OCI-LY3 (cell line): ENCODE data around the gene KCNC3.

Experiments used
- H2AFZ ChIP-seq: fragments of 200-600, 300-600 bp; shearing (Covaris generic); 2 replicates; pipeline ENCODE4 v1.6.0; 2014; ENCODE audit warnings: antibody characterized with exemption, low read depth, low read length
- H3K27ac ChIP-seq: fragments of 200-600, 300-600 bp; sonication (generic); 2 replicates; pipeline ENCODE4 v1.5.1; 2014; ENCODE audit warnings: mild to moderate bottlenecking, low read length, moderate library complexity, mixed read lengths
- H3K27me3 ChIP-seq: fragments of 200-600, 300-600 bp; sonication (generic); 2 replicates; pipeline ENCODE4 v1.6.1; 2014; ENCODE audit warnings: low read depth, low read length, mixed read lengths
- H3K36me3 ChIP-seq: fragments of 200-600, 300-600 bp; sonication (generic); replicated peaks from 2 replicates; pipeline ENCODE3; 2014; ENCODE audit warnings: low read depth, low read length, mixed read lengths
- H3K4me1 ChIP-seq: fragments of 300-600, 200-600 bp; sonication (generic); 2 replicates; pipeline ENCODE4 v1.6.1; 2014; ENCODE audit warnings: low read length, mixed read lengths
- H3K4me2 ChIP-seq: fragments of 200-600, 300-600 bp; sonication (generic); 2 replicates; pipeline ENCODE4 v1.6.1; 2014; ENCODE audit warnings: low read length, mixed read lengths
- H3K4me3 ChIP-seq: fragments of 300-600, 200-600 bp; sonication (generic); 2 replicates; pipeline ENCODE4 v1.5.1; 2014; ENCODE audit warnings: antibody characterized with exemption, mild to moderate bottlenecking, low read length, moderate library complexity
- H3K79me2 ChIP-seq: fragments of 300-600, 200-600 bp; shearing (Covaris generic); 2 replicates; pipeline ENCODE4 v1.6.1; 2014; ENCODE audit warnings: mild to moderate bottlenecking, low read length, mixed read lengths
- H3K9ac ChIP-seq: fragments of 300-600, 200-600 bp; shearing (Covaris generic); 2 replicates; pipeline ENCODE4 v1.6.0; 2014; ENCODE audit warnings: mild to moderate bottlenecking, low read length, moderate library complexity
- H3K9me3 ChIP-seq: fragments of 200-600, 300-600 bp; shearing (Covaris generic); 2 replicates; pipeline ENCODE4 v1.6.1; 2014; ENCODE audit warnings: low read length, mixed read lengths; ENCODE audit not compliant: insufficient read depth
- H4K20me1 ChIP-seq: fragments of 200-600, 300-600 bp; sonication (generic); 2 replicates; pipeline ENCODE4 v1.6.1; 2016; ENCODE audit warnings: low read length, mixed read lengths; ENCODE audit not compliant: insufficient read depth
- EZH2phosphoT487 ChIP-seq: fragments of 200-600 bp; shearing (Covaris generic); IDR thresholded peaks from 2 replicates; pipeline ENCODE4 v1.6.1; 2018; ENCODE audit warnings: antibody characterized with exemption, mixed run types, low read depth
- TF ChIP-seq, protein P1 (sequence below): fragments of 200-600, 300-600 bp; sonication (generic); IDR thresholded peaks from 2 replicates; pipeline ENCODE4 v1.5.1; 2014; ENCODE audit warnings: antibody characterized with exemption, low read length, low read depth

The KCNC3 gene

DNA sequence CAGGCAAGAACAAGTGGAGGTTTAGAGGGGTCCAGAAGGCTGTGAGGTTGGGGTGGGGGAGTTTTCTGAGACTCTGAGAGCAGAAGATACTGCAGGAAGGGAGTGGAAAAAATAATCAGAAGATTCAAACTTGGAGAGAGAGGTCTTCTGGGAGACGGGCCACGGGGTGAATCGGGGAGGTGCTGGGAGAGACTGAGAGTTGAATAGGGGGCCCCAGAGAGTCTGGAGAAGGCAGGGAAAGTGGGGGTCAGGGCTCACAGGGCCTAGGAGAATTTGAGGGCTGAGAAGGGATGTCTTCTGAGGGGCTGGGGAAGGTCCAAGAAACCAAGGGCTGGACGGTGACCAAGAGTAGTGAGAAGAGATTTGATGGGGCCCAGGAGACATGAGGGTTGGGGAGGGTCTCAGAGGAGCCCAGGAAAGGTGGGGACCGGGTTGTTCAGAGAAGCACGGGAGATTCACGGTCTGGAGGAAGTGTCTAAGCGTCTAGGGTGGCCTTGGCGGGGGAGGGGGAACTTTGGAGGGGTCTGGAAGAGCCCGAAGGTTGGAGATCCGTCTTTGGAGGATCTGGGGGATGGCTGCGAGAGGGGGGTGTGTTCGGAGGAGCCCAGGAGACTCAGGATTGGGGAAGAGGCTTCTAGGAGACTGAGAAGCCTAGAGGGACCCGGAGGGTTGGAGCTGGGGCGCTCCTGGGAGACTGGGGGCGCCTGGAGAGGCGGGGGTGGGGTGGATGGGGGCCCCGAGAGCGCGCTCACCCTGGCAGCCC, 1.5 kb downstream of the KCNC3 start:
- H3K4me3 ChIP-seq, result no peak overlapping the region
- H3K27me3 ChIP-seq, result no peaks in the 10 kb centered on the region
- no peaks in the 10 kb centered on the region; the same call in 1 of the 2 replicates for H3K79me2 ChIP-seq
- H3K27ac ChIP-seq, result no peak overlapping the region
- H2AFZ ChIP-seq, result no peak overlapping the region
- peaks cover 7% of the 10 kb centered on the region for H3K36me3 ChIP-seq
- no peak for TF ChIP-seq EZH2phosphoT487
- TF ChIP-seq, protein P1, sequence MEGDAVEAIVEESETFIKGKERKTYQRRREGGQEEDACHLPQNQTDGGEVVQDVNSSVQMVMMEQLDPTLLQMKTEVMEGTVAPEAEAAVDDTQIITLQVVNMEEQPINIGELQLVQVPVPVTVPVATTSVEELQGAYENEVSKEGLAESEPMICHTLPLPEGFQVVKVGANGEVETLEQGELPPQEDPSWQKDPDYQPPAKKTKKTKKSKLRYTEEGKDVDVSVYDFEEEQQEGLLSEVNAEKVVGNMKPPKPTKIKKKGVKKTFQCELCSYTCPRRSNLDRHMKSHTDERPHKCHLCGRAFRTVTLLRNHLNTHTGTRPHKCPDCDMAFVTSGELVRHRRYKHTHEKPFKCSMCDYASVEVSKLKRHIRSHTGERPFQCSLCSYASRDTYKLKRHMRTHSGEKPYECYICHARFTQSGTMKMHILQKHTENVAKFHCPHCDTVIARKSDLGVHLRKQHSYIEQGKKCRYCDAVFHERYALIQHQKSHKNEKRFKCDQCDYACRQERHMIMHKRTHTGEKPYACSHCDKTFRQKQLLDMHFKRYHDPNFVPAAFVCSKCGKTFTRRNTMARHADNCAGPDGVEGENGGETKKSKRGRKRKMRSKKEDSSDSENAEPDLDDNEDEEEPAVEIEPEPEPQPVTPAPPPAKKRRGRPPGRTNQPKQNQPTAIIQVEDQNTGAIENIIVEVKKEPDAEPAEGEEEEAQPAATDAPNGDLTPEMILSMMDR, result no peak
- H3K9ac ChIP-seq, result no peak overlapping the region
- peaks cover 39% of the 10 kb centered on the region for H3K4me1 ChIP-seq
- no peak overlapping the region for H3K4me2 ChIP-seq
- H3K9me3 ChIP-seq, result no peaks in the 10 kb centered on the region
- no peaks in the 10 kb centered on the region for H4K20me1 ChIP-seq

GRCh38 chr19:50327013-50327412, 2.2 kb downstream of the KCNC3 start:
- Histone ChIP-seq H3K27me3 (no peaks in the 10 kb centered on the region), H3K79me2 (no peaks in the 10 kb centered on the region), H3K9ac (no peak overlapping the region), H3K4me1 (peaks cover 32% of the 10 kb centered on the region), H3K4me3 (no peak overlapping the region), H3K4me2 (no peak overlapping the region), H4K20me1 (no peaks in the 10 kb centered on the region), H3K36me3 (peaks cover 2% of the 10 kb centered on the region), H3K27ac (no peak overlapping the region), H3K9me3 (no peaks in the 10 kb centered on the region), H2AFZ (no peak overlapping the region)
- no peak for TF ChIP-seq EZH2phosphoT487

DNA sequence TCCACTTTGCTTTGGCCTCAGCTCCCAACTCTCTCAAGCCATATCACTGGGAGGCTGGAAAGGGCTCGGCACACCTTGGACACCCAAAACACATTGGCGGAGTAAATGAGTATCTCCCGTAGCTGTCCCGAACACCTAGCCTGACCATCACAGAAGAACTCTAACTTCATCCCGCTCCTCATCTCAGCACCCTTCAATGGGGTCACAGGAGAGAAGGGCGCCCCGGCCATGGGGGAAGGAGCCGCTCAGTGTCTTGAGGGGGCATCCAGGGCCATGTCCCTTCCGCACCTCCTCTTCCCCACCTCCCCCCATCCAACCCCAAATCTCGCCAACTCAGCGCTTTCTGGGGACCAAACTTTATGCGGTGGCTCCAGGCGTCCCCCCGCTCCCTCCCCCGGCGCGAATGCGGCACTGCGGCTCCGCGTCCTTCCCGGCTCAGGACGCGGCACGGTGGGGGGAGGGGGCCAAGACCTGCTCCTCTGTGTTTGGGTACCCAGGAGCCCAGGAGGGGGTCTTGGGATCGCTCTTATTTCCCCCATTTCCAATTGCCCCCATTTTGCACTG, 3.0 kb downstream of the KCNC3 start:
- Histone ChIP-seq H2AFZ (no peak overlapping the region), H3K9me3 (no peaks in the 10 kb centered on the region), H3K27me3 (no peaks in the 10 kb centered on the region), H3K9ac (peak overlapping the region; percentile 5; the same call in 1 of the 2 replicates), H3K27ac (no peak overlapping the region), H4K20me1 (no peaks in the 10 kb centered on the region), H3K4me2 (peak overlapping the region; percentile 84), H3K36me3 (peaks cover 2% of the 10 kb centered on the region), H3K79me2 (no peaks in the 10 kb centered on the region), H3K4me3 (peak overlapping the region; percentile 69), H3K4me1 (peaks cover 24% of the 10 kb centered on the region)
- no peak for TF ChIP-seq EZH2phosphoT487
- TF ChIP-seq, protein P1, result no peak

- no peaks in the 10 kb centered on the region for H3K27me3 ChIP-seq
- no peak overlapping the region for H2AFZ ChIP-seq
- peak overlapping the region; percentile 34; the same call in 1 of the 2 replicates for H3K9ac ChIP-seq
- peaks cover 19% of the 10 kb centered on the region for H3K4me1 ChIP-seq
- no peak overlapping the region for H3K27ac ChIP-seq
- H3K4me3 ChIP-seq, result peak overlapping the region; percentile 69
- TF ChIP-seq, protein P1, result no peak
- TF ChIP-seq EZH2phosphoT487, result no peak
- H3K36me3 ChIP-seq, result peaks cover 2% of the 10 kb centered on the region
- no peaks in the 10 kb centered on the region for H3K79me2 ChIP-seq
- H3K9me3 ChIP-seq, result no peaks in the 10 kb centered on the region
- H3K4me2 ChIP-seq, result peak overlapping the region; percentile 84
- no peaks in the 10 kb centered on the region for H4K20me1 ChIP-seq
Observed at GRCh38 chr19:50325310-50326100, 3.7 kb downstream of the KCNC3 start.
